COLO668 (cell line): ENCODE results near the gene CCT2.

Experiments used
- DNase-seq: peaks from one replicate; lab custom pipeline; 2025; ENCODE audit not compliant: unreplicated experiment; lab: John Stamatoyannopoulos, UW

CCT2 gene

DNA sequence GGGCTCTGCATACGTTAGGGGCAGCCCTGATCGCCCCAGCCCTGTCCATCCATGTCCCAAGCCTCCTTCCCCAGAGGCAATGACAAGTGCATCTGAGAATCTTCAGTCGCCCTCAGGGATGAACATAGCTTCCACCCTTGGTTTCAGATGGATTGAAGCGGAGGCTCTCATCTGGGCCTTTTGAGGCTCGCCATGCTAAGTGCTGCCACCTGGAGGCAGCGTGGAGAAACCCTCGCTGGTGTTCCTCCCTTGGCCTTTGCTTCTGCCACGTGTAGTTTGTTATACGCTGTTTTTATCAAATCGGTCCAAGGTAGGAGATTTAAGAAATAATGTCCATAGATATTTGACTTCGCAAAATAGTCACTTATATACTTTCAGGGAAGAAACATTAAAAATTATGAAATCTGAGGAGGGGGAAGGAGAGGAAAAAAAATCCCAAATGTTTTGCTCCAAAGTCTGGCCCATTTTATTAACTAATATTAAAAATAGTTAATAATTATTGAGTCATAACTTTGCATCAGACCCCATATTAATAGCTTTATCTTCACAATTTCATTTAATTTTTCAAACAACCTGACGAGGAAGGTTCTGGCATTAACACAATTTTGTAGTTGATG, 54.2 kb downstream of the CCT2 start:
- DNase-seq = peak; percentile 73

GRCh38 chr12:69641546-69641945, 56.3 kb downstream of the CCT2 start:
- no peak for DNase-seq

GRCh38 chr12:69642531-69642930, 57.3 kb downstream of the CCT2 start:
- DNase-seq = no peak

DNA sequence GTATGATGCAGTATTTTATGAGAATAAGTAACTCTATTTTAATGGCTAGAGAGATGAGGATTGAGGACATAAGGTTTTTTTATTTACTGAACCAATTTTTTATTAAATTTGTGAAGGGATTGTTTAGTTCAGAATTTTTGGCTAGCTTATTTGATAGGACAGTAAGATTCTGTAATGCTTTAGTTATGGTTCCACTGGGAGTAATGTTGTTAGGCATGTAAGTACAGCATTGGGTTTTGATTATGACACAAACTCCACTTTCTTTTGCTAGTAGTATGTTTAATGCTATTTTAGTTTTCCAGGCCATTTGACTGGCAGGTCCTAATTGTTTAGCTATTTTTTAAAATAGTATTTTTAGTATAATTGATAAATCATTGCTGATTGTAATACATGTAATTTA, 59.3 kb downstream of the CCT2 start:
- no peak for DNase-seq

DNA sequence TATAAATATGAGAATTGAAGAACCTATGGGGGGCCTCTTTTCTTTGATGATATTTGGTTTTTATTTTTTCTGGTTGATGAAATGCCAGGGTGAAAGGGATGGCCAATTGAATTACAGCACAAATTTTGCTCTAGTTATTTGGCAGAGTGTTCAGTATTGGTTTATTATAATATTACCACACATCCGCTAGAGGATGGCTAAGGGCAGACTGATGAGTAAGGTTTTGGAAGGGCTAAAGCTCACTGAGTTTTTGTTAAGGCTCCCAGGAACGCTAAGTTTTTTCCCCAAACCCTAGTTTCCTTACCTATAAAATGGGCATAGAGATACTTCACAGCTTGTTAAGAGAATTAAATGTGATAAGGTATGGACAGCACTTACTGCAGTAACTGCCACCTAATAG, 59.8 kb downstream of the CCT2 start:
- DNase-seq = no peak

DNA sequence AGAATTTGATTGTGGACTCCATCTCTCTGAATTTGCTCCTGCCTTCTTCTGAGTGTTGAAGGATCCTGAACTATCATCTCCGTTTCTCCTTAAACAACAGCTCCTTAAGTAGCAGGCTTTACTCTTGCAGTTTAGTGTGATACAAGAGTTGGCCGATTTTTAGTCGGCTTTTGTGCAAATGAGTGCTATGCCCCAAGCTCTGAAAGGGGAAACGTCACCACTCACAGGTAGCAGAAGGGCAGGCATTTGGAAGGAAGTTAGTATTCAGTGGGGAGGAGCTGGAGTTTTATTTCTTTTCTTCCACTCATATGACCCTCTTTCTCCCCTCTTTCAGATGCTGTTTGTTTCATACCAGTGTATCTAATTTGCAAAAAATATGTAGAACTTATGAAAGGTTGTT, 61.9 kb downstream of the CCT2 start:
- no peak for DNase-seq

- DNase-seq = no peak
These were observed 63.2 kb downstream of the CCT2 start for GRCh38 chr12:69648476-69648875.

DNA sequence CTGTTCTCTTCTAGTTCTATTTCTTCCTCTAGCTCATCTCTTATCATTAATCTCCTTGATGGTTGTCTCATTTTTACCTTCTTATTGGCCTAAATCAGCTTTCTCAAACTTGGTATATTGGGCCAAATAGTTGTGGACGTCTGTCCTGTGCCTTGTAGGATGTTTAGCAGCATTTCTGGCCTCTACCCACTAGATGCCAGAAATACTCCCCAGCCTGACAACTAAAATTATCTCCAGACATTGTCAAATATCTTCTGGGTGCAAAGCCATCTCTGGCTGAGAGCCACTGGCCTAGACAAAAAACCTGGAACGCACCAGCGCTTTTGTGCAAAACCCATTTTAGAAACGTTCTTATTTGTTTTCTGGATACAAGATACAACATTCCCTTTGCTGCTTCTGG, 64.3 kb downstream of the CCT2 start:
- no peak for DNase-seq
